ENCODE results near the gene ST6GALNAC1.

GRCh38 chr17:76684756-76685155 is 41.2 kb upstream of the ST6GALNAC1 start:
- TF ChIP-seq POLR2A (IDR thresholded peaks at IDR 0.05) (no peak), CTCF (IDR thresholded peaks at IDR 0.05) (no peak)

All from thyroid gland (tissue), 4 donors.